Activated CD4-positive, alpha-beta T cell treated with anti-CD3 and anti-CD28 coated beads, Interleukin-2, amount 50 U/mL, for 16 hours (primary cell): Measurements from ENCODE around the gene LRP8.

ENCODE experiments used
- DNase-seq: peaks from one replicate; pipeline ENCODE4 v3.0.0-alpha.2; 2020

LRP8 gene

DNA sequence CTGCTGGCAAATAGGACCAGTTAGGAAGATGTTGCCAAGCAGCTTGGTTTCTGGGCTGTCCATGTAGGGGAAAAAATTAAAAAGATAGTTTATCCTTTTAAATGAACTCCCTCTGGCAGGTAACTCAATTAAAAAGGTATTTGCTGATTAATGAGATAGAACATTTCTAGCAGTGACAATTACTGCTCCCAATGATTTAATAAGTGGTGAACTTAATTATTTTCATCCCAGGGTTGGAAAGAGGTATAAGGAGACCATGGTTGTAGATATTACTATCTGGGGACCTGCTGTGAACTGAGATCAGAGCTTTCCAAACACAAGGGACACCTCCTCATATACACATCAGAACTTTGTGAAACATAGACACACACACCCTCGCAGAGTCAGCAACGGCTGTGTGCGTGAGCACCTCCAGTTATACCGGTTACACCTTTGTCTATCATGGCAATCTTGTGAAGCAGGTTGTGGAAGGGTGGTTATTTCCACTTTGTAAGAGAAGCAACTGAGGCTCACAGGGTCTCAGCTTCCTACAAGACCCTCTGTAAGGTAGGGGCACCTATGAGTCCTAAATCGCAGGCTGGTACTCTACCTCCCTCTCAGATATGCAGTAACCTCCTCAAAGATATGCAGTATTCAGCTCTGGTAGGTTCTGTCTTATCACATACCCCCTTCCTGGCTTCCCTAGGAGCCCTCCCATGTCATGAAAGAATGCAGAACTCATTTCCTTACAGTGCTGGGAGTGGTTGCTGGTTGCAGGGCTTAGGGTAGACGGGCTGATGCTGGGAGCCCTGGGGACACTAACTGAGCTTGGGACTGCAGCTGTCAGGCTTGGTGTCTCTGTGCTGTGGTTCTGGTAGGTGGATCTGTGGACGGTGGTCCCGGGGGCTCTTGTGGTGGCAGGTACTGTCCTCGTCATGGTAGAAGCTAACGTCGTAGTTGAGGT, 71.1 kb downstream of the LRP8 start:
- DNase-seq = no peak

DNA sequence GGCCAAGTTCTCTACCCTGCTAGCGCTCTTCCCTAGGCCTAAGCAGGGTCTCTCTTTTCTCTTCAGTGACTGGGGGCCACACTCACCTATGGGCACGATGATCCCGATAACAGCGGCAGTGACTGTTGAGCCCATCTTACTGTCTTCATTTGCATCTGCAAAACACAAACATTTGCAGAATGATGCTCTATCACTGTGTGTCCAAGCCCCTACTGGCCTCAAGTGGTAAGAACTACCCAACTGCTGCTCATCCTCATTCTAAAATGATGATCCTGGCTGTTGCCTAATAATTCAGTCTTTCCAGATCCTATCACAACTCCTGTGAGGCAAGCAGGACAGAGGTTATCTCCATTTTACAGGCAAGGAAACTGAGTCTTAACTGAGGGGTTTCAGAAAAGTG, 72.8 kb downstream of the LRP8 start:
- no peak for DNase-seq

DNA sequence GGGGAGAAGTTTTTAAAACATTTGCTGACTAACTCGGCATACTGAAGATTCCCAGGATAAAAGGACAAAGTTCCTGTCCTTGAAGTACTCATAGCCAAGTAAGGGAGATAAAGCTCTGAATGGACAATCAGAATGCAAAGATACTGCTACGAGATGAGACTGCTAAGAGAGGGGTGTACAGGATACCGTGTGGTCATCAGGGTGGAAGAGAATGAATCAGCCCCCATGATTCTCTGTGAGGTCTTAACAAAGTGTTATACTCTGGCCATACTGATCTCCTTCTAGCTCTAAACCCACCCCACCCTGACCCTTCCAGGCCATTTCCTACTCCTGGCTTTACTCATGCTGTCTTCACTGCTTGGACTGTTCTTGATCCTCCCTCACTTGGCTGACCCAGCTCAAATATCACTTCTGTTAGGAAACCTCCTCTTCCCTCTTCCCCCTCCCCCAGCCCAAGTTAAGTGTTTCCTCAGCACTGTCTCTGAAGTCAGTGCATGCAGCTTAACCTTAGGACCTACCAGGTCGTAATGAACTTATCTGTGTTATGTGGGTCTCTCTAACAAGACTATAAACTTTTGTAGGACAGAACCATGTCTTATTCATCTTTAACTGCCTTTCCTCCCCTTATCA, 73.7 kb downstream of the LRP8 start:
- DNase-seq = no peak

- DNase-seq = no peak
Observed at GRCh38 chr1:53250325-53250724, 77.5 kb downstream of the LRP8 start.

GRCh38 chr1:53249706-53250105, 78.2 kb downstream of the LRP8 start:
- DNase-seq = no peak

GRCh38 chr1:53246261-53247134, 81.4 kb downstream of the LRP8 start:
- DNase-seq = no peak

- no peak for DNase-seq
Observed at GRCh38 chr1:53244141-53244540, 83.7 kb downstream of the LRP8 start.

DNA sequence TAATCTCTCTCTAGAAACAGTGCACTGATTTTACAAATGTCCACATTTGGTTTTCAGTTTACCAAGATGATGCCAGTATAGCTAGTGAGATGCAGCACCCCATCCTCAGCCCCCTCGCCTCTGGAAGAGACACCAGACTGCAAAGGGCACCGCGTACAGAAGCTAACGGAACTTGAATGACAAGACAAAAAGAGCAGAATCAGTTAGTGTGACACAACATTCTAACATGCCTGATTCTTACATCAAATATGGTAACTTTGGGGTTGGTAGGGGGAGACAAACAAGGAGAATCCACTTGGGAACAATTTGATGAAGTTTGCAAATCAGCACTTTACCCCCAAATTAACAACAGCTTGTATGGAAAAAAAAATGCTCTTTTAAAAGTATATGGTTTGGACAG, 85.5 kb downstream of the LRP8 start:
- DNase-seq = no peak

DNA sequence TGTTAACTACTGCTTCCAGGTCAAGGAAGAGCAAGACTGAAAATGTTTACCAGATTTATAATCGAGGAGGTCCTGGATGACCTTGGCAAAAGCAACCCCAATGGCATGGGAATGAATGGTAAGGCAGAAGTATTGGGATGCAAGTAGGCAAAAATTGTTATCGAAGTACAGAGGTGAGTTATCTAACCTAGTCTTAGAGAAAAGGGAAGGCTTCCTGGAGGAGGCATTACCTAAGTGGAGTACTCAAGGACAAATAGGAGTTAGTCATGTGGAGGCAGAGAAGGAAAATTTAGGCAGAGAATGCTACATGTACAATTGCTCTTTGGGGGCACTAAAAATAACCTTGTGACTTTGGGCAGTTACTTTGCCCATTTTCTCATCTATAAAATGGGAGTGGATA, 86.0 kb downstream of the LRP8 start:
- no peak for DNase-seq

DNA sequence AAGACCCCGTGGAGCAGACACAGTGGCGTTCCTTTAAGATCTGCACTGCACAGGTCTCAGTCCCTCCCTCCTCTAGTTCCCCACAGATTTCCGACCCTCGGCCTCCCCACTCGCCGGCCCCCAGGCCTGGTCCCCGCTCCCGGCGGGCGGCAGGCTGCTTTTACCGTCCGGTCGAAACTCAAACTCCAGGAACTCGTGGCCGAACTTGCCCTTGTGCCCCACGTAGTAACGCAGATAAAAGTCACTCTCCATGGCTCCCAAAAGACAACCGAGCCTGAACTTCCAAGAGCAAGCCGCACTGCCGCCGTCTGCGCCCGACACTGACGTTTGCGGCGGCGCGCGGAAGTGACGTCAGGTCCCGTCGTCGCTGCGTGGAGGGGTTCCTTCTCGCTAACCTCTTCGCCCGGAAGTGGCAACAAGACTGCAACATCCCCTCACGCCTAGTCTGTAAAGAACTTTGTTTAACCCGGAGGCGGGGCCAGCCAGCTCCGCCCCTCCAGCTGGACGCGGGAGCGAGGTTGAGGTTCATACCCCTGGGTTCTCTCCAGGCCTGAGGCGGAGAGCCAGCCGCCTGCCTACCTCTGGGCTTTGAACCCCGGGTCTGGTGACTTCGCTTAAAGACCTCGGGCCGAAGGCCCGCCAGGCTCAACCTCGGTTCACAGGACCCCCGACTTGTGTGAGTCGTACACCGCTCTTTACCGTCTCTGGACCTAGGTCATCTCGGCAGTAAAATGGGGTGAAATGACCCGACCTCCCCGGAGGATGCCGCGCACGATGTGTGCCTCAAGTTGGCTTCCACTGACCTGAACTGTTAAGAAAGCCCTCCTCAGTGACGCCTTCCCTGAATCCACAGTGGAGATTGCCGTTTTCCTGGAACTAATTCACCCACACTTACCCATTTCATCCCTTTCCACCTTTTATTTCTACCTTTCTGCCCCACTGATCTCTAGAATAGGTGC, 89.4 kb downstream of the LRP8 start, which contains the start of gene MAGOH:
Gene MAGOH, minus strand, starts transcription at position 322 of the 959 bp plus-strand sequence. Its CDS starts 70 bp downstream, at position 252.
- DNase-seq = peak; percentile 97

DNA sequence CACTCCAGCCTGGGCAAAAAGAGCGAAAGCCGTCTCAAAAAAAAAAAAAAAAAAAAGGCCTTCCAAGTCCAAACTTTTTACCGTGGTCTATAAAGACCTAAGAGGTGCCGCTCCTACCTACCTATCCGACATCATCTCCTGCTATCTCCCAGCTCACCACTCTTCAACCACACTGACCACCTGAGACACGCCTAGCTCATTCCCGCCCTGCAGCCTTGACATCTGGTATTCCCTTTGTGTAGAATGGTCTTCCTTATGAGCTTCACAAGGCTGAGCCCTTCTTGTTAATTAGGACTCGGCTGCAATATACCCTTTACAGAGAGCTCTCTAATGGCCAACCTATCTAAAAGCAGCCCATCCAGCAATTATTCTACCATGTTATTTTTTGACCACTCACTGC, 90.2 kb downstream of the LRP8 start:
- no peak for DNase-seq

DNA sequence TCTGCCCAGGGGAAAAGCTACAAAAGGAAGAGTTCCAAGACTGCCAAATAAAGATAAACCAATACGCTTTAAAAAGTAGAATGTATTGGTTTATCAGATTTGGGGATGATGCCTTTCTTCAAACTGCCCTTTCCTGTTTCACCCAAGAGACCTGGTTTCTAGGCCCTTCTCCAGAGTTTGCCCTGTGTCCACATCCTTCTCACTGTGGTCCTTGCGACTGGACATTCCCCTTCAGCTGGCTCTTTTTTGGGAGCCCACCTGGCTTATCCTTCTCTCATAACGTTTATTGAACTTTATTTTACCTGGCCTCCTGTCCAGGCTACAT, 106.9 kb downstream of the LRP8 start:
- DNase-seq = no peak

DNA sequence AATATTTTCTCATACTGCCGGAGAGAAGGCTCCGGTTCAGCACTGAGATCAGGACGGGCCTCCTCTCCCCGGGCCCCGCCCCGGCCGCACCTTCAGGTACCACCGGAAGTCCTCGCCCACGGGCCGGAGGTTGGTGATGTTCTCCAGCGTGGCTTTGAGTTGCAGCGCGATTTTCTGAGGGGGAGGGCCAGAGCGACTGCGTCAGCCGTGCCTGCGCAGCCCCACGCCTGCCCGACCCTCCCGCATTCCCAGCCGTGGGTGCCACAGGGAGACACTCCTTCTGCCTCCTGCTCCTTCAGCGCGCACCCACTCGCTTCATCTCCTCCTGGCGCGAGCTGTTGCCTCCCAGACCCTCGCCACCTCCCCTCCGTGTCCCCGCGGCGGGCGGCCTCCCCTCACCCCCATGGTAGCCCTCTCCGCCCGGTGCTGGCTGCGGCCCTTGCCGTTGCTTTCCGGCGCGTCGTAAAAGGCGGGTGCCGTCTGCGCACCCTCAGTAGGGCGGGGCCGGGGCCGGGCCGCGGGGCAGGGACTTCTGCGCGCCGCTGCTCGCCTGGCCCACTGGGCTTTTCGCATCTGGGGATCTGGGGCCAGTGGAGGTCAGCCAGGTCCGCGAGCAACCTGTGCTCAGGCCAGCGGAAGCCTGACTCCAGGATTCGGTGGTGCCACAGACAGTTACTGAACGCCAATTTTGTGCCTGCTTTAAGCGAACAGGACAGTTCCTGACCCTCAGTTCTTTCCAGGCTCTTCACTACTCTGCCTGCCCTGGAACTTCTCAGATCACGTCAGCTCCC, 107.5 kb downstream of the LRP8 start, which contains the start of gene CZIB:
Gene CZIB, minus strand, starts transcription at position 464 of the 791 bp plus-strand sequence. Its CDS starts 59 bp downstream, at position 405.
- peak; percentile 96 for DNase-seq

DNA sequence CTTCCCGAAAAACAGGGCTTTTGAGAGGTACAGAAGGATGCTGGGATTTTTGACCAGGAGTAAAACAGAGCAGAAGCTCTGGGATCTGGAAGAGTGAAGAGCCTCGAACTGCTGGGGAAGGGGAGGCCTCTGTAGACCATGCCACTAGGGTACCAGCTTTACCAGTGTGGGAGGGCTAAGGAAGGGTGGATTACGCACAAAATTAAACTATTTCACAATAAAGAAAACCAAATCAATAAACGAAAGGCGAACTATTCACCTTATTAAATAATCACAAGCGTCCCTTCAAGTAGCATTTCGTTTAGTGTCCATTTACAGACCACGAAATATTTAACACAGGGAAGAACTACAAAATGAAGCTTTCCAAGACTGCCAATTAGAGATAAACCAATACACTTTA, 108.2 kb downstream of the LRP8 start:
- DNase-seq = no peak

DNA sequence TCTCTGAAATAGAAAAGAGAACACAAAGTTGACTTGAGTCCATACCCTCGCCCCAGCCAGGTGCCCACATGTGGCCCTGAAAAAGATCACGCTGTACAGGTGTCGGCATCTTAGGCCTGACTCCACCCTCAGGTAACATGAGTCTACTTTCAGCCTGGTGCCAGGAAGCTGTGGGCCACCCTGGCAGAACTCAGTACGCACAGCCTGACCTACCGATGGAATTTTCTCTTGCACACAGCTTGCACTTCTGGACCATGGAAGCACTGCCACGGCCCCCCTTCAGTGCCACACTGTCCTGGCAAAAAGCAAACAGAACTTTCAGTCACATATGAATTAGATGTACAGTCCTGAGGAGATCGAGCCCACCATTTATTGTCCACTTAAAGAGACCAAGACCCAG, 109.7 kb downstream of the LRP8 start:
- DNase-seq = no peak

- no peak for DNase-seq
Observed at GRCh38 chr1:53214376-53214940, 113.4 kb downstream of the LRP8 start.

- no peak for DNase-seq
Observed at GRCh38 chr1:53210954-53211353, 116.9 kb downstream of the LRP8 start.

- no peak for DNase-seq
Observed at GRCh38 chr1:53210352-53210751, 117.5 kb downstream of the LRP8 start.

DNA sequence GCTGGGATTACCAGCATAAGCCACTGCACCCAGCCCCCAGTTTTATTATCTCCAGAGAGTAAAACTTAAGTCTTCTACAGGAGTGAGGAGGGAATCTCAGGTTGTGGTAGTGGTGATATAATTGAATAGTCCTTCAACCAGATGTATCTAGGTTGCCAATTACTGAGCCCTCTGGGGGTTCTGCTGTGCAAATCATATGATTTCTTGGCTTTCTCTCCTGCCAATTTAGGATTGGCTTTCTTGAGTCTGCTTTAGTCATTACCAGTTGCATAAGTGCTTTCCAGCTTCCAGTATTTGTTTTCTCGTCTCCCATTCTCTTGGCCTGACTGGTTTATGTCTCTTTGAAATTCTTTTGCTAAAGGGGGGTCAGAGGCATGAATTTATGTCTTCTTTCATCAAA, 120.1 kb downstream of the LRP8 start:
- no peak for DNase-seq

DNA sequence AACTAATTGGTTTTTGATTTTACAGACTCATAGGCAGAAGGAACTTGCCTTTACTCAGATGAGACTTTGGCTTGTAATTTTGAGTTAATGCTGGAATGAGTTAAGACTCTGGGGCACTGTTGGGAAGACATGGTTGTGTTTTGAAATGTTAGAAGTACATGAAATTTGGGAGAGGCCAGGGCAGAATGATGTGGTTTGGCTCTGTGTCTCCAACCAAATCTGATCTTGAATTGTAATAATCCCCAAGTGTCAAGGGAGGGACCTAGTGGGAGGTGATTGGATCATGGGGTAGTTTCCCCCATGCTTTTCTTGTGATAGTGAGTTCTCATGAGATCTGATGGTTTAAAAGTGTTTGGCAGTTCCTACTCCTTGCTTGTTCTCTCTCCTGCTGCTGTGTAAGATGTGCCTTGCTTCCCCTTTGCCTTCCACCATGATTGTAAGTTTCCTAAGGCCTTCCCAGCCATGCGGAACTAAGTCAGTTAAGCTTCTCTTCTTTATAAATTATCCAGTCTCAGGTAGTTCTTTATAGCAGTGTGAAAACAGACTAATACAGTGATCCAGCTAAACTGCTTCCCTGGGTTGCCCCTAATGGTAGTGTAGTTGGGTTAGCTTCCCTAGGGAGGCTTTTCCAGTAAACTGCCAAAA, 121.0 kb downstream of the LRP8 start:
- DNase-seq = no peak
